Brain microvascular endothelial cell (primary cell): ENCODE results near the gene SRGAP3.
"Not testable (repeated sequence)": the region's sequence is repeated elsewhere in the genome, so short reads cannot be mapped to it uniquely, and the experiment has no call there.

Experiments used
- DNase-seq: peaks from one replicate; pipeline ENCODE4 v3.0.0-alpha.2; 2020
- H3K27ac ChIP-seq: fragments of 250-450 bp; sonication (Bioruptor Pico); 2 replicates; pipeline ENCODE4 v1.5.1; 2020; ENCODE audit warnings: mild to moderate bottlenecking, moderate library complexity
- H3K27me3 ChIP-seq: fragments of 250-450 bp; sonication (Bioruptor Pico); replicated peaks from 2 replicates; pipeline ENCODE4 v1.5.1; 2020; ENCODE audit warnings: mild to moderate bottlenecking
- H3K36me3 ChIP-seq: fragments of 250-450 bp; sonication (Bioruptor Pico); replicated peaks from 2 replicates; pipeline ENCODE4 v1.5.1; 2020; ENCODE audit warnings: mild to moderate bottlenecking
- H3K4me3 ChIP-seq: 2 replicates; pipeline ENCODE4 v1.5.1; 2011; ENCODE audit warnings: low read depth, mild to moderate bottlenecking, control low read depth, low read length, moderate library complexity
- in situ Hi-C: cut with HindIII; loops from 2 replicates; pipeline ENCODE4 v1.10.0; 2017; ENCODE audit warnings: low sequenced_read_pairs, low pct_ligation_motif_present
- TF ChIP-seq, protein P1 (sequence below): IDR thresholded peaks from 2 replicates; pipeline ENCODE4 v1.5.1; 2011; ENCODE audit warnings: low read depth, mild to moderate bottlenecking, moderate library complexity, low read length, control low read depth, inconsistent platforms; ENCODE audit errors: missing control alignments

The SRGAP3 gene

DNA sequence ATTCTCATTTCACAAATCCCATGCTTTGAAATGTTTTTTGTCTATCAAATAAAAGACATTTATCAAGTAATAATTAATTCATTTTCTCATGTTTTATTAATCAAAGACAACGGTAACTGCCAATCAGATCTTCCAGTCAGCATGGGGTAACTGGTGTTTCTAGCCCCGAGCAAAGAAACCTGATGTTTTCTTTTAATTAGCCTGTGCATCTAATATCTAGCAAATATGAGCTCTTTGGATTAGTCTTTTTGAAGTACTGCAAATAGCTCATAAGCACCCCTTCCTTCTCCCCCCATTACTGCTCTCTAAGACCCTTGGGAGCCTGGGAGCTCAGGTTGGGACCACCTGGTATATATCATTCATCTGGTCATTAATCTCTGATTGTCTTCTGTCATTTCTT is 43.1 kb upstream of the SRGAP3 start:
- no peak overlapping the region for H3K27ac ChIP-seq
- DNase-seq, result no peak
- no peak overlapping the region for H3K4me3 ChIP-seq
- in situ Hi-C loops, result no loop called here
- TF ChIP-seq, protein P1, sequence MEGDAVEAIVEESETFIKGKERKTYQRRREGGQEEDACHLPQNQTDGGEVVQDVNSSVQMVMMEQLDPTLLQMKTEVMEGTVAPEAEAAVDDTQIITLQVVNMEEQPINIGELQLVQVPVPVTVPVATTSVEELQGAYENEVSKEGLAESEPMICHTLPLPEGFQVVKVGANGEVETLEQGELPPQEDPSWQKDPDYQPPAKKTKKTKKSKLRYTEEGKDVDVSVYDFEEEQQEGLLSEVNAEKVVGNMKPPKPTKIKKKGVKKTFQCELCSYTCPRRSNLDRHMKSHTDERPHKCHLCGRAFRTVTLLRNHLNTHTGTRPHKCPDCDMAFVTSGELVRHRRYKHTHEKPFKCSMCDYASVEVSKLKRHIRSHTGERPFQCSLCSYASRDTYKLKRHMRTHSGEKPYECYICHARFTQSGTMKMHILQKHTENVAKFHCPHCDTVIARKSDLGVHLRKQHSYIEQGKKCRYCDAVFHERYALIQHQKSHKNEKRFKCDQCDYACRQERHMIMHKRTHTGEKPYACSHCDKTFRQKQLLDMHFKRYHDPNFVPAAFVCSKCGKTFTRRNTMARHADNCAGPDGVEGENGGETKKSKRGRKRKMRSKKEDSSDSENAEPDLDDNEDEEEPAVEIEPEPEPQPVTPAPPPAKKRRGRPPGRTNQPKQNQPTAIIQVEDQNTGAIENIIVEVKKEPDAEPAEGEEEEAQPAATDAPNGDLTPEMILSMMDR, result no peak
- no peaks in the 10 kb centered on the region for H3K36me3 ChIP-seq
- no peaks in the 10 kb centered on the region for H3K27me3 ChIP-seq

DNA sequence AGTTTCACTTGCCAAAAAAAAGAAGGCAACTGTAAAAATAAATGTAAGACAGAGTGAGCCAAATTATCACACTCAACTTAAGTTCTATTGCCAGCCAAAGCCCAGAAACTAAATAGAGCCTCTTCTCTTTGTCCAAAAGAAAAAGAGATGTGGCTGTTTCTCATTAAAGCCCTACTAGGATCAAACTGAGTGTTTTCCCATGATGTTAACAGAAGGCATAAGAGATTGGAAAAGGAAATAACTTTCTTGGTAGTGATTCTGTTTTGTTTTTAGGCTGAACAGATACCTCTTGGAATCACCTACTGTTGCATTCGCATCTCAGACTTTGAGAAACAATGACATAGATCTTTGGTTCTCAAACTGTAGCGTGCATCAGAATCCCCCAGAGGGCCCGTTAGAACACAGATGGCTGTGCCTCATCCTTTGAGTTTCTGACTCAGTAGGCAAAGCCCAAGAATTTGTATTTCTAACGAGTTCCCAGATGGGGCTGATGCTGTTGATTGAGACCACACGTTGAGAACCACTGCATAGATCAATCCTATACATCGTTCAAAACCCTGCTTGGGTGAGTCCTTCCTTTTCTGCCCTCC is 42.5 kb upstream of the SRGAP3 start:
- no peak overlapping the region for H3K4me3 ChIP-seq
- DNase-seq, result no peak
- no peak overlapping the region for H3K27ac ChIP-seq
- no peaks in the 10 kb centered on the region for H3K27me3 ChIP-seq
- TF ChIP-seq, protein P1, result no peak
- H3K36me3 ChIP-seq, result no peaks in the 10 kb centered on the region
- in situ Hi-C loops, result no loop called here

DNA sequence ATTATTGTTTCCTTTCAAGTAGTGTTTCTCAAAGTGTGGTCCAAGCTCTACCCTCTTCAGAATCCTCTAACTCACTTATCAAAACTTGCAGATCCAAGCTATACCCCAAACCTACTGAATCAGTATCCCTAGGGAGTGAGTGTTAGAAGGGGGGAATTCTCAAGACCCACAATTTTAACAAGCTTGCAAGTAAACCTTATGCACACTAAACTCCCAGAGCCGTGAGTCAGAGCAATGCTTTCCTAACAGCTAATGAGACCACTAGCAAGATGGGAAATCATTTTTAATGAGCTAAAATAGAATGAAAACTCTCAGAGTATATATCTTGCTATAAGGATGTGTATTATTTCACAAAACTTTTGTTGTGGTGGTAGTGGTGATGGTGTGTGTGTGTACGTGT is 41.1 kb upstream of the SRGAP3 start:
- DNase-seq, result no peak
- TF ChIP-seq, protein P1, result no peak
- Histone ChIP-seq H3K27me3 (no peaks in the 10 kb centered on the region), H3K36me3 (no peaks in the 10 kb centered on the region), H3K4me3 (no peak overlapping the region), H3K27ac (no peak overlapping the region)
- in situ Hi-C loops, result no loop called here

DNA sequence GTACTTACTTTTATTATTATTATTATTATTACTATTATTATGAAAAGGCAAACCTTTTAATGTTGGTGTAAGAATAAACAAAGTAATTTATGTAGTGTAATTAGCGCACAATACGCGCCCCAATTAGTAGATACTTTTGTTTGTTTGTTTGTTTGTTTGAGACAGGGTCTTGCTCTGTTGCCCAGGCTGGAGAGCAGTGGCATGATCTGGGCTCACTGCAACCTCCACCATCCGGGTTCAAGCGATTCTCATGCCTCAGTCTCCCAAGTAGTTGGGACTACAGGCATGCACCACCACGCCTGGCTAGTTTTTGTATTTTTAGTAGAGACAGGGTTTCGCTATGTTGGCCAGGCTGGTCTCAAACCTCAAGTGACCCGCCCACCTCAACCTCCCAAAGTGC is 32.1 kb upstream of the SRGAP3 start:
- DNase-seq, H3K4me3 ChIP-seq, in situ Hi-C loops, H3K27ac ChIP-seq, H3K27me3 ChIP-seq, H3K36me3 ChIP-seq: not testable (repeated sequence)

DNA sequence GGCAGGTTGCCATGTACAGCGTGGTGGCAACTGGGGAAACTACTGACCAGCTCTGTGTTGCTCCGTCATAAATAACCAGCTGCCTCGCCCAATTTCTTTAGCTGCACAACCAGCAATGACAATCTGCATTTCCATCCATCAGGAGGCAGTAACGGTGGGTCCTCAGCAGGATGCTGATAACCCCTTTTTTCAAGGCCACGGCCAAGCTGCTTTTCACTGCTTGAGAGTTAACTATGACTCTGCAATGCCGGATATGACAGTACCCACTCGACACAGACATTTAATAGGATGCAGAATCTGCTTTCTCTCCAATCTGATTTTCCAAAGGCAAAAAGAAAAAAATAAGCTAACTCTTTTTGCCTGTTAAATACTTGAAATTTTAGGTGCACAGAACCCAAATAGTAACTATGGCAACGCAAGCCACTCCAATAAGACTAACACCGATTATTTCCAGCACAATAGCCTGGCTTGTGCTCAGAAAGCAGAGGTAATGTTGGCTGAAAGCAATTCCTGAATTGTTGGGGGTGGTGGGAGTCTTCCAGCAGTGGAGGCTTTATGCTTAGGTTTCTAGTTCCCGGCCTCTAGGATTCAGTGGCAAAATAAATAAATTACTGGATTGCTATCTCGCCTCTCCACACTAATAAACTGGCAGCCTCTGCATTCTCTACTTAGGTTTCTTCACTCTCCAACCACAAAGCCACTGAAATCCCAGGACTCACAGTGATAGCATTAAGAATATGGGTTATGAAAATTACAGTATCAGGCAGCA is 31.2 kb upstream of the SRGAP3 start:
- TF ChIP-seq, protein P1, result peak; percentile 15
- Histone ChIP-seq H3K27ac (no peak overlapping the region), H3K36me3 (no peaks in the 10 kb centered on the region), H3K27me3 (no peaks in the 10 kb centered on the region), H3K4me3 (no peak overlapping the region)
- no peak for DNase-seq
- in situ Hi-C loops, result no loop called here

DNA sequence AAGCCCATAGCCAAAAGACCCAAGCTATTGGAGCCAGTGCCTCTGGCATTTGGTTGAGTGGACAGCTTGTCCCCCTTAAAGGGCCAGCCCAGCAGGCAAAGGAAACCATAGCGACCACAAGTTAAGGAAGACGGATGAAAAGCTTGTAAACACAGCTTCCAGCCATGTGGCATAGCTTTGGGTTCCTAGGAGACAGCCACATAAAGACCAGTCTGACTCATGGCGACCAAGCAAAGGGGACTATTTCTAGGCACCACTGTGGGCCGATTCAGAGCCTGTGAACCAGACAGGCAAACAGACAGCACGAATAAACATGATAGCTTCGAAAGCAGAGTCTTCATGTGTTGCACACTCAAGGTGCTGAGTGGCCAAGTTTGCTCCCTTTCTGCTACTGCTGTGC is 30.5 kb upstream of the SRGAP3 start:
- Histone ChIP-seq H3K4me3 (no peak overlapping the region), H3K27ac (no peak overlapping the region), H3K27me3 (no peaks in the 10 kb centered on the region), H3K36me3 (no peaks in the 10 kb centered on the region)
- no peak for DNase-seq
- TF ChIP-seq, protein P1, result no peak
- in situ Hi-C loops, result no loop called here
